Stimulated activated CD8-positive, alpha-beta memory T cell treated with anti-CD3 and anti-CD28 coated beads, Interleukin-4, amount 100 ng/mL, for 24 hours (primary cell): Measurements from ENCODE around the gene SREBF1.

ENCODE experiments used
- DNase-seq: peaks from one replicate; pipeline ENCODE4 v3.0.0-alpha.2; 2020; ENCODE audit warnings: low read depth

The SREBF1 gene

DNA sequence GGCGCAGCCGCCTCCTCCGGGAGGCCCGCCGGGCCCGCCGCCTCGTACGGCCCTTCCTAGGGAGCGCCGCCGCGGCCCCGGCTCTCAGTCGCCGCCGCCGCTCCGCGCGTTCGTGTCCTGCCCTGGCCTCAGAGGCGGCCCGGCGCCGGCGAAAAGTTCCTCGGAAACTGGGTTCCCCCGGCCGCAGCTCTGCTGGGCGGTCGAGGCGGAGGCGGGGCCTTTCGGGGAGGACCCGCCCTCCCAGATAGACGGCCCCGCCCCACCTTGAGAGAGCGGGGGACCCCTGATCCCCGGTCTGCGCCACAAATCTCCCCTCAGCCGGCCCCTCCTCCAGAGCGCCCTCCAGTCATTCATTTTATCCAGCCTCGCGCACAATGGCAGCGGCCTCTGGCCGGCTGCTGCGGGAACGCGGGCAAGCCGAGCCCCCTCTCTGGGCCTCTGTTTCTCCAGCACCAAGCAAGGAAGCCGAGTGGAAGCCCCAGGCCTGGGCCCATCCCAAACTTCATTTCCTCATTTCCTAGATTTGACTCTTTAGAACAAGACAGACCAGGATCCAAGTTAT is at the start of gene SREBF1:
Gene SREBF1 (minus strand): TSS at position 169 of the 562 bp plus-strand sequence. CDS start 169 bp downstream, outside the sequence.
- DNase-seq: peak; percentile 51

DNA sequence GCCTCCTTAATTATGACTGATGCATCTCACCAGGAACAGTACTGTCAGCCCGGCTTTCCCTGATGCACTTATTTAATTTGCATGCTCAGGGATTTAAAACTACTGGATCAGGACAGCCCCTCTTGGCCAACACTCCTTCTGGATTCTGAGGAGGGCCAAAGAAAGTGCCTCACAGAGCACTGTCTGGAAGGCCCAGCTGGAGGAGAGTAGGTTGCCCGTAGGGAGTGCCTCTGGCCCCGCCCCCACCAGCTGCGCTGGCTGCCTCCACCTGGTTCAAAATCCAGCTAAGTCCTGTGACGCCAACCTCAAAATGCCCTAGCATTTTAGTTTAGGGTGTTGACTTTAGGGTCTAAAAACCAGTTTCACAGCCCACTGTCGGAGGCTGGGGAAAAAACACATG is 49.4 kb upstream of the SREBF1 start:
- DNase-seq: no peak

DNA sequence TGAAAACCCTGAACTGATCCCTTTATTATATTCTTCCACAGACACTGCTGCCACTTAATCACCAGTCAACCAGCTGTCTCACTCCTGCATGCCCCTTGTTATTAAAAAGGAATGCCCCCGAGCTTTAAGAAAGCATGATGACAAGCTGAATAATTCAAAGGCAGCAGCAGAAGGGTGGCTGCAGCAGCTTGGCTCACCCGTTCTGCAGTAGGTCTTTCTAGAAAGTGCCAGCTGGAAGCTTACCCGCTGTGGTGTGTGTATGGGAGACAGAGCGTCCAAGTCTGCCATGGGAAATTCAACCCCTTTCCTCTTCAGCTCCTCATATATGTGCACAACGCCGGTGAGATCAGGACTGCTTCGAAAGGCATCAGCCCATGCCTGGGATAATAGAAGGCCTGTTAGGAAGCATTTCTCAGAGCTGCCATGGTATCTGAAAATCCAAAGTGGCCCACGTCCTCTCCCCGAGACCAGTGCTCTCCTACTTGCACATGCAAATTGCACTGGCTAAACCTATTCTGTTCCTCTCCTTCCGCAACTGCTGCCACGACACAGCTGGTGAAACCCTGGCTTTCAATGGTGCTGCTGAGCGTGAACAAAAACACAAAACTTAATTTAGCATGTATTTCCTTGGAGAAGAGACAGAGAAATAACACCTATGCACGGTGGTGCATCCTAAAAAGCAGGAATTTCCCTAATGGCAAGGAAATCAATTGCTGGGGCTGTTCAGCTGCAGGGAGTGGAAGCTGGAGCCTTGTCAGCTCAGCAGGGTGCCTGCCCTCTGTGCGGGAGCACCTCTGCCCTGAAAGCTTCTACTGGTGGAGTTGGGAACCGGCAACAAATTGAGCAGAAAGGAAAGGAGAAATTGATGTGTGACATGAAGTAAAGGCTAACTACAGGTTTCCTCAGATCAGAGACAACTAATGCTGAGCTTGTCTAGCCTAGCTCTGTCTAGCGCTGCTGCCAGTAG is 47.9 kb upstream of the SREBF1 start:
- DNase-seq: no peak

DNA sequence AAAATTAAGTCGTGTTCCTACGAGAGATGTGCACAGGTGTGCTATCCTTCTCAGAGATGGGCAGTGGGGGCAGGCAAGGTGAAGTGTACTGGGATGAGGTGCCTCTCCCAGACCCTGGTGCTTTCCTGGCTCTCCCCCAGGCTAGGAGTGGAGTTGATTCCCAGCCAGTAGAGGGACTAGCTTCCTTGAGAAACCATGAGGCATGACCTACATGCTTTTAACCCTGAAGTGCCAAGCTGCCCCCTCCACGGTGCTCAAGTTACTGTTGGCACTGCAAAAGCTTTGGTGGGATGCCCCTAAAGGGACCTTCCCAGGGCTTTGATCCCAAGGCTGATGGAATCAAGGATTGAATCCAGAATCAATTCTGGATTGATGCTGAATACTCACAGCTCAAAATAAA is 47.0 kb upstream of the SREBF1 start:
- no peak for DNase-seq

DNA sequence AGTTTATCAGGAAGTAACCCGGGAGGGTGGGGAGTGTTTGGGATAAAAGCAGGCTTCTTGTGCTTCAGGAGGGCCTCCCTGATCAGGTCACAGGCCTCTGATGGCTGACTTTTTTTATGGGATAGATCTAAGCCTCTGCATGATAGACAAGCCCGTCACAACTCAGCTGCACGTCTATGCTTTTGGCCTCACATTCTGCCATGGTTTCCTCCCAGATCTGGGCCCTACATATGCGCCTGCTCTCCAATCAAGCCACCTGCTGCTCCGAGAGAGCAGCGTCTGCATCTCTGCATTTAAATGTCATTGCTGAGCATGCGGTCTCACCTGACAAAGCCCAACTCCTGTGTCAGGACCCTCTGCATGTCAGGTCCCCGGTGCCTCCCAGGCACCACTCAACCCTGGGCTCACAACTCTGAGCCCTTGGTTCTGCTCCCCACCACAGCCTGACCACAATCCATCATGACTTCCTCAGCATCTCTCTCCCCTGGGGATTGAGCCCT is 45.3 kb upstream of the SREBF1 start:
- DNase-seq: no peak

DNA sequence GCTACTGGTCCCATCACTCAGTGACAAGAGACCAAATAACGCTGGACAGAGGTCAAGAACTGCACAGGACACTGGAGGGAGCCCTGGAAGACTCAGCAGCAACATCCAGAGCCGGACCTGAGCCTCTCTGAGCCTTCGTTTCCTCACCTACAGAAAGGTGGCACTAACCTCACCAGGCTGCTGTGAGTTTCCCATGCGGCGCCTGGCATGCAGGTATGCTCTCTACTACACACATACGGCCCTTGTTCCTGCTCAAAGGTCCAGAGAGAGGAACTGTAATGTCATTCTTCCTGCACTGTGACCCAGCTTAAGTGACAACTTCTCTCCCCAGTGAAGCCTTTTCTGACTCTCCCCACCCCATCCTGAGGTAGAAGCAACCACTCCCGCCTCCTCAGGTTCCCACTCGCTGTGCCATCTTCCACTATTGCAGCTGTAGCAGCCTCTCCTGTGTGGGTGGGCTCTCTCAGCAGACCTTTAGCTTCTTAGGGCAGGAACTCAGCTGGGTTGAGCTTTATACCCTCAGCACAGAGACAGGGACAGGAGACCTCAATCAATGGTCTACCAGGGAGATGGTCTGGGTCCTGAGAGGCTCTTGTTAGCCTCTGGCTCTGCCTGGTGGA is 43.9 kb upstream of the SREBF1 start:
- no peak for DNase-seq

DNA sequence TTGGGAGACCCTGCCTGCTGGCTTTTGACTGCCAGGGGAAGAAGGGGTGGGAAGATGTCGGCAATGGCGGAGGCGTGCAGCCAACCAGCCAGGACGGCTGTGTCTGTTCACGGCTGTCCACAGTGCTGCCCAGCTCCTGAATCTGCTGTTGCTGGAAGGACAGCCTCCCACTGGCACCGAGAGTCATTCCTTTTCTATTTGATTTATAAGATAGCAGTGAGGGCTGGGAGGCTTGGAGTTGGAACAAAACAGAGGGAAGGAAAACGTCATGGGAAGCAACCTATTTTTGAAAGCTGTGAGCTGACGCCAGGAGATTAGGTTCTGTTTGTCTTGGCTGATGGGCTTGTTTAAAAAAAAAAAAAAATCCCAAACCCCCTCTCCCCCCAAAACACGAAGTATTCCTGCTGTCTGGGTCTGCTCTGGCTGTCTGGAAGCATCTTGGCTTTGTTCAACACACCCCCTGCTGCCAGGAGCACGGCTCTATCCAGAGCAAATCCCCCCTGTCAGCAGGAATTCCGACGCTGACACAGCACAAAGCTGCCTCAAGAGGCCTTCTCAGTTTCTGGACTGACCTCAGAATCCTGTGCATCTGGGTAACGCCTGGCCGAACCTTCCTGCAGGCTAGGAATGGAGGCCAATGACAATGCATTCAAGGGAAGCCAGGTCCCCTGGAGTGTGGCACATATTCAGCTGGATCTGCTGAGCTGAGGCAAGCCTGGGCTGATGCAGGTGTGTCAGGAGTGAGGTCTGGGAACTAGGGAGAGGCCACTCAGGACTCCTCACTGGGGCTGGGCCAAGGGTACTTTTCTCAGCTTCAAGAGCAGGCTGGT is 41.0 kb upstream of the SREBF1 start:
- DNase-seq: no peak

DNA sequence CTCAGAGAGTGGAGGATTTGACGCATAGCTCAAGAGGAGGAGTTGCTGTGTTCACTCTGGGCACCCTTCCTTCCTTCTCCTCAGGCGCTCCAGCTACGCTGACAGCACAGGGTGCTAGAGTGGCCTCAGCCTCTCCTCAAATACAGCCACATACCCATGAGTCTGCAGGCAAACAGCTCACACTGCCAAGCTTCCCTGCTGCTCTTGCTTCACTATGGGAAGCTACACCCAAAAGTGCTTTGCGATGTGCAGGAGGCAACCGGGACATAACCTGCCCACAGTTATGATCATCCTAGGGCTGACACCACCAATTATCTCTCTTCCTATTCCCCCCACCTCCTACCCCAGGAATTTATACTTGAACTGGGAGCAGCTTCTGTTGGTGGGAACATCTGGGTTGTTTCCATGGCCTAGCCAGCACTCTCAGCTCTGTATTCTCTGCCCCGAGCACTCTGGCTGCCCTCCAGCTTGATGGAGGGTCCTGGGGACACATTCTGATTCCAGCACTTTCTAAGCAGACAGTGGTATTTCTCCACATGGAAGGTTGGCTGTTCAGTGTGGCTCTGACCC is 40.3 kb upstream of the SREBF1 start:
- DNase-seq: no peak

DNA sequence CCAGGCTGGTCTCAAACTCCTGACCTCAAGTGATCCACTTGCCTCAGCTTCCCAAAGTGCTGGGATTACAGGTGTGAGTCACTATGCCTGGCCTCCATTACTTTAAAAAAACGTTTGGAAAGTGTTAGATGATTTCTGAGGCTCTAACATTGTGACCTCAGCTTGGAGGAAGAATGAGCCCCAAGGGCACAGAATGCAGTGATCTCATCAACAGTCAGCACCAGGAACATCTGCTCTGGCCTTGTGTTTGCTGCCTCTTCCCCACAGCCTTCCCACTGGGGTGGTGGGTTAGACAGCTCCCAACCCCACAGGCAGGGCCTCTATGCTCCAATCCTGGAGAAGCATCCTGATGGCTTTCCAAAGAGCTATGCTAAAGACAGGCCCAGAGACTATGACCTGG is 37.7 kb upstream of the SREBF1 start:
- no peak for DNase-seq

DNA sequence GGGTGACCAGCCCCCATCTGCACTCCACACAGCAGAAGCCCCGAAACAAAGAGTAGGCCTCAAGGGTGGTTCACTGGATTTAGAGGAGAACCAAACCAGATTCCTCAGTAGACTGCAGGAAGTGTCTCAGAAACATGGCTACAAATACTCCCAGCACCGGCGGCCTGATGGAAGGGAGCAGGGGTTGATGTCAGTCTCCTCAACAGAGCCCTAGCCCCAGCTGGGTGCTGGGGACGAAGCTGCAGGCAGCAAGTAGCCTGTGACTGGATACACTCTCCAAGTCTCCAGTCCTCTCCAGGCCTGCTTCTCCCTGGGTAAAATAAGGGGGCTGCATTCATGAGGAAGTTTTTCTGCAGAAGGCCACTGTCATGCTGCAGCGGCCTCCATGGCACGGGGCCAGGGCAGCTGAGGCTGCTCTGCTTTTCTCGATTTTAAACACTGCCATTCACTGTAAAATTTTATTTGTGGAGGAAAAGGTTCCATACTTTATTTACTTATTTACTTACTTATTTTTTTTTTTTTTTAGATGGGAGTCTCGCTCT is 36.7 kb upstream of the SREBF1 start:
- DNase-seq: no peak

DNA sequence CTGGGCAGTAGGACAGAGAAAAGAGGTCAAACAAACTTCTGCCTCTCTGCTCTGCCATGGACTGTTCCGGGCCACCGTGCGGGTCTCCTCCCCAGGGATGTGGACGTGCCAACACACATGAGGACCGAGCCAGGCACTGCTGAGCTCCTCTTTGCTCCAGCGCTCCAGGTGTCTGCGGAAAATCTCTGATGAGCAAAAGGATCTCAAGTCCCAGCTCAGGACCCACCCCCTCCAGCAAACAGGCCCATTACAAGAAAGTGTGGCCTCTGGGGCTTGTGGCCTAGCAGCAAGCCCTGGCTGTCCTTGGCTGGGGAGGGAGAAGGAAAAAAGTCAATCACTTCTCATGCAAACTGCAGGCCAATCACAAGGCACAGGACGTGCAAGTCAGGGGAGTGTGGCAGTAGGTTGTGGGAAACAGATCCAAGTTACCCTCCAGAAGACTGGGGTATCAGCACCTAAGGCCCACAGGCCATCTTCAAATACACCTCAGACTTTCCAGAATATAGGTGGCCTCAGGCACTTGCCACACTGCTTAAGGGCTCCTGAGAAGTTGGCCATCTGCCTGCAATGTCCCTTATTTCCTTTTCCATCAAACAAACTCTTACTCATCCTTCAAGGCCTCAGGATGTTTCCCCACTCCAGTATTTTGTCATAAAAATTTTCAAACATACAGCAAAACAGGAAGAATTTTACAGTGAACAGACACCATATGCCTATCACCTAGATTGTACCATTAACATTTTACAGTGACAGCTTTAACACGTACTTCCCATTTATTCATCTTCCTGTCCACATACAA is 36.0 kb upstream of the SREBF1 start:
- no peak for DNase-seq

DNA sequence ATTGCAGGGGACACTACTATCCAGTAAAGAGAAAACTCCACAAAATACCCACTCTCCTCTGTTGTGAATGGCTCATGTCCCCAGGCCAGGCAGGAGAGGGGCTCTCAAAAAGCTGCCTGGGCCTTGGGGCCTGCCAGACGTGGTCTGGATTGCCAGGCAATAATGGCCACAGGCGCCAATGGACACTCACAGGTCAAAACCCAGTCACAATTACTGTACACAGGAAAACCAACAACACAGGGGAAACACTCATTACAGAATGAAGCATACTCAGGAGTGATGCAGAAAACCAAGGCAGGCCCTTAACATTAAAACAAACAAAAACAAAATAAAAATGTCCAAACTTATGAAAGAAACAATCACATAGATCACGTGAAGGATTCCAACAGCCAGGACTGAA is 35.1 kb upstream of the SREBF1 start:
- DNase-seq: no peak

DNA sequence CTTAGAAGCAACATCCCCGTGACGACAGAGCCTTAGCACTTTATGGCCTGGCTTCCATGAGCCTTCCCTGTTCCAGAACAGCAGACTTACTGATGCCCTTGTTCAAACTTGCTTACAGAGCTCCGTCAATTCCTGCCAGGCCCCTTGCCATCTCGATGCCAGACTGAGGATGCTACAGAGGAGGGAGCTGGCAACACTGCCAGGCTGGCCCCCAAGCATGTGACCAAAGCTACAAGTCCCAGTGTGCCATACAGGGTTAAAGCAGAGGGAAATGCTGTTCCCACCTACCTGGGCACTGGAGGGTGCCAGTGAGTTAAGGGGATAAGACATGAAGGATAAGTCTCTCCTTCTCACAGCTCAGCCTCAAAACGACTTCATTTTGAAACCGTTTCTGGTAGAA is 33.5 kb upstream of the SREBF1 start:
- DNase-seq: no peak

DNA sequence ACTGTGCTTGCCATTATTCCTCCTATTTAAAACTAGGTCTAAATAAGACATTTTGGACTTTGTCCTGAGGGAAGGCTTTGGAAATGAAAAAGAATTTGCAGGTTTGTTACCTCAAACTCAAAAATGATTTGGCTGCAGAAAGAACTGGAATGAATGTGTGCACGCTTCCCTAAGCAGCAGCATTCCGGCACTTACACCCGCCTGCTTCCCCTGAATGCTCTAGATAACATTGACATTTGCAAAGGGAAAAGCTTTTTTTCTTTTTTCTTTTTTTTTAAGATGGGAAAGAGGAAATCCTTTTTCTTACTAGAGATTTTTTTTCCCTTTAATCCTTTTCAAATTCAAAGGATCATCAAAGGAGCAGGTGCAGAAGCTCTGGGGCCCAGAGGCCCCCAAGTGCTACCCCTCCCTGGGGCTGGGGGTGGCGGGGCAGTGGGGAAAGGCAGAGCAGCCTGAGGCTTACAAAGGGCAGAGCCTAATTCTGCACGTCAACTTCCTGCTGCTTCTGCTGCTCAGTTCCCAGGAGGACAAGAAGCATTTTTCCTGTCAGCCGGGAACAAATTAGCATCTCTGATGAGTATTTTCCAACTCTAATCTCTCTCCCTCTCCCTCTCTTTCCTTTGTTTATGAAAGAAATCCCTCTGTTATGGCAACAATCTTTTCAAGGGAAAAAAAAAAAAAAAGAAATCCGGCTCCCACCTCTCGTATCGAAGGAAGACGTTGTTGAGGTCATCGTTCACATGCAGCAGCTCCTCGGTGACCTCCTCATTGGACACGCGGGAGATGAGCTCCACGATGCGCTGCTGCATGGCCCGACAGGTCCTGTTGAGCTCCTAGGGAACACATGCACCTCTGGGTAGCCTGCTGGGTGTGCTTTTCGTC is 32.1 kb upstream of the SREBF1 start:
- DNase-seq: no peak

DNA sequence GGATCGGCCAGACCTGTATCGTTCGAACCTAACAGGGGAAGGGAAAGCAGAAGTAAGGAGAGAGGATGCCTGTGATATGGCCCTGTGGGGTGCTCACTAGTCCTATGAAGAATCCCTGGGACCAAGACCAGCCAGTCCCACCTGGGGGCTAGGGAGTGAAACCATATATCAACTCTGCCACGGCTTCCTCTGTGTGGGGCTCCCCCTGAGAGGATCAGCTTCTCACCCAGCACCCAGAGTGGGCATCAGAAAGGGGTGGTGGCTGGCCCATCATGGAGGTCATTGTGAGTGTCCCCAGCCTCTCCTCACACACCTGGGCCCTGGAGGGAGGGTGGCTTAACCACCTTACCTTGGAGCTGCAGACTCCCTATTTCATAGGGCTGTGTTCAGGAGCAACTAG is 30.1 kb upstream of the SREBF1 start:
- no peak for DNase-seq

DNA sequence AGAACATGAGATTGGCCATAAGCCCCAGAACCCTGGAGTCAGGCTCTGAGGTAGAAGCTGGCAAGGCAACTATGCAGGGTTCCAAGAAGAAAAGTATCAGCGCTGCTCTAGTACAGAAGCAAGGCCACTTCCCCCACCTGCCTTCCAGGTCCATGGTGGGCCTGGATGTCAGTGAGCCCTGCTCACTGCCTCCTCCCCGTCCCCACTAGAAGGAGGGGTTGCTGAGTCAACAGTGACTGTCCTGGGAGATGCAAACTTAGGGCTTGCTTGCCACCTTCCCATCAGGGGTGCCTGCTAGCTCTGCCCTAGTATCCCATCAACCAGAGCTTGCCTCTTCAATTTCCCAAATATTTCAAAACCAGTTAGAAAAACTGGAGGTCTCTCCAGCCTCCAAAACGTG is 29.6 kb upstream of the SREBF1 start:
- no peak for DNase-seq

DNA sequence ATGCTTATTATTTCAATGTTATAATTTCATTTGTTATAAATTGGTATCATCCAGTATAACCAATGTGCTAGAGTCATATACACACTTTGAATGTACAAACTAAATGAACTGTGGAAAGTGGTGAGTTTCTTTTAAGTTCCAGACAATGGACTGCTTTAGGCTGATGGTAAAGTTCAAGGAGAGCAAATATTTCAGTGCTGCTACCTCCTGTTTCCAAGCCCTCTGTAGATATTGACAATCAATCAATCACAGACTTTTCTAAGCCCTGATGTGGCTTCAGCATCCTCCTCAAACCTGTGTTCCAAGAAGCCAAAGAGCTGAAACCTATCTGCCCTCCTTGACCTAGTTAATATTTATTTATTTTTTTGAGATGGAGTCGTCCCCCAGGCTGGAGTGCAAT is 28.2 kb upstream of the SREBF1 start:
- no peak for DNase-seq

DNA sequence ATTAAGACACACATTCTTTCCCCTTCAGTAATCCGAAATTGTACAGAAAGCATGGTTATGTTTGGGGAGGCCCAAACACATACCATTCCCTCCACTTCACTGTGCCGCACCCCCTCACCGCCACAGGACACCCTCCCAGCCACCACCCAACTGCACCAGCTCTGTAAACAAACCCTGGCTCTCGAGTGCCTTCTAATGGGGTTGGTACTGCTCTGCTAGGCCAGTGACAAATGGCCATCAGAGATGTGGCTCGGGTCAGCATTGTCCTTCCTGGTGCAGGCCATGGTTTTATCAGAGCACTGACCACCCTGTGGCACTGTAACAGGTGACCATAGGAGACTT is 24.0 kb upstream of the SREBF1 start:
- DNase-seq: no peak

DNA sequence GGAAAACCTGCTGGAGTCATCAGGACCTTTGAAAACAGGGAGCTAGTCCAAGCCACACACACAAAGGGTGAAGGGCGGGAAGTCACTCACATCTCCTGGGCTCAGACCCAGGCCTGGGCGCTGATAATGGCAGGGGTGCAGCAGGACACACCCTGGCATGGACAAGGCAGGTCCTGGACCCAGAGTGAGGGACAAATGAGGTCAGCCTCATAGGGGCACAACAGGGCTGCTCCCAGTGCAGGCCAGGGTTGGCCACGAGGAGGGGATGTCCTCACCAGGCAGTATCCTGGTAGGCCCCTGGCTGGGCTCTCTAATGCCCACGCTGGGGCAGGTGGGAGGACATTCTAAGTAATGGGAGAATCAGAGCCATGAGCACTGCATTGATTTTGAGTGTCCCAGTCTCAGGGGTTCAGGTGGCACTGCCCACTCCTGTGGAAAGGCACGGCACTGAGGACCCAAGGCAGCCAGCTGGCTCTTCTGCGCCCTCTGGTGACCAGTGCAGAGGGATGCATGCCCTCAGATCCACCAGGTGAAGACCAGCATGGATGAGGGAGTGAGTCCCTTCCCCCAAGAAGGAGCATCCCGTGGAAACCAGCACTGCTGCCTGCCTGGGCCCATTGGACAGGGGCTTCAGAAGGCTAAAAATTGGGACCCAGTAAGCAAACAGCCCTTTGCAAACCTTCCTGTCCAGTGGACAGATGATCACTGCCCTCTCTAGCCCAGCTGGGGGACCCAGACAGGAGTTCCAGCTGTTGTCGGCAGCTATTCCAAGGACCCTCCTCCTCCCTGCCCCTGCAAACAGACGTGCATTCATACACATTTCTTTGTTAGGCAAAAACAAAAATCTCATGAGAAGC is 23.4 kb upstream of the SREBF1 start:
- DNase-seq: peak; percentile 39
